HS-27A (cell line): ENCODE results near the gene FUT8.
"Not testable (repeated sequence)": the region's sequence is repeated elsewhere in the genome, so short reads cannot be mapped to it uniquely, and the experiment has no call there.

Experiments
- DNase-seq: peaks from one replicate; pipeline ENCODE4 v3.0.0-alpha.2; 2012; ENCODE audit warnings: low read depth, missing footprints

The FUT8 gene

DNA sequence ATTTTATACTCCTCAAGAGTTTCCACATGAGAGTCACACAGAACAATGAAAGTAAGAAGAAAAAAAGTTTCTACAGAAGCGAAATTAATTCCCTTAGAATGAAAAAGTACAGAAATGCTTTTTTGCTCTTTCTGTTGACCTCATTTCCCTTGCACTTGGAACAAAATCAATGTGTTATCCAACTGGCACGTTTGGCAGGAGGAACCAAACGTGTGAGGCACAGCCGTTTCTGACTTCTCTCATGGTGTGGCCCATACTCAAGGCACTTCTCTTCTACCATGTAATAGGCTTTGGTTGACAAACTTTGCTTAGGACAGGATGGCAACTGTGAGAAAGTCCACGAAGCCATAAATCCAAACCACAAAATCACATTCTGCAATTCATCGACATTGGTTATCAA is 297.0 kb downstream of the FUT8 start:
- no peak for DNase-seq

GRCh38 chr14:65716813-65717212 is 304.3 kb downstream of the FUT8 start:
- not testable (repeated sequence) for DNase-seq

DNA sequence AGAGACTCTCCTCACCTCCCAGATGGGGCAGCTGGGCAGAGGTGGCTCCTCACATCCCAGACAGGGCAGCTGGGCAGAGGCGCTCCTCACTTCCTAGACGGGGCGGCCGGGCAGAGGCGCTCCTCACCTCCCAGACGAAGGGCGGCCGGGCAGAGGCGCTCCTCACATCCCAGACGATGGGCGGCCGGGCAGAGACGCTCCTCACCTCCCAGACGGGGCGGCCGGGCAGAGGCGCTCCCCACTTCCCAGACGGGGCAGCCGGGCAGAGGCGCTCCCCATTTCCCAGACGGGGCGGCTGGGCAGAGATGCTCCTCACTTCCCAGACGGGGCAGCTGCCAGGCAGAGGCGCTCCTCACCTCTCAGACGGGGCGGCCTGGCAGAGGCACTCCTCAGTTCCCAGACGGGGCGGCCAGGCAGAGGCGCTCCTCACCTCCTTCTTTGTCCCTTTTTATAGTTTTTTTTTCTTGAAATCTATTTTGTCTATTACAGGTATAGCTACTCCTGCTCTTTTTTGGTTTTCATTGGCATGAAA is 304.9 kb downstream of the FUT8 start:
- not testable (repeated sequence) for DNase-seq

DNA sequence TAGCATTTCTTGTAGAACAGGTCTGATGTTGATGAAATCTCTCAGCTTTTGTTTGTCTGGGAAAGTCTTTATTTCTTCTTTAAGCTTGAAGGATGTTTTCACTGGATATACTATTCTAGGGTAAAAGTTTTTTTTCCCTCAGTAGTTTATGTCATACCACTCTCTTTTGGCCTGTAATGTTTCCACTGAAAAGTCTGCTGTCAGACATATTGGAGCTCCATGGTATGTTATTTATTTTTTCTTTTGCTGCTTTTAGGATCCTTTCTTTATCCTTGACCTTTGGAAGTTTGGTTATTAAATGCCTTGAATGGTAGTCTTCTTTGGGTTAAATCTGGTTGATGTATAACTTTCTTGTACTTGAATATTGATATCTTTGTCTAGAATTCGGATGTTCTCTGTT is 306.1 kb downstream of the FUT8 start:
- DNase-seq, result no peak

DNA sequence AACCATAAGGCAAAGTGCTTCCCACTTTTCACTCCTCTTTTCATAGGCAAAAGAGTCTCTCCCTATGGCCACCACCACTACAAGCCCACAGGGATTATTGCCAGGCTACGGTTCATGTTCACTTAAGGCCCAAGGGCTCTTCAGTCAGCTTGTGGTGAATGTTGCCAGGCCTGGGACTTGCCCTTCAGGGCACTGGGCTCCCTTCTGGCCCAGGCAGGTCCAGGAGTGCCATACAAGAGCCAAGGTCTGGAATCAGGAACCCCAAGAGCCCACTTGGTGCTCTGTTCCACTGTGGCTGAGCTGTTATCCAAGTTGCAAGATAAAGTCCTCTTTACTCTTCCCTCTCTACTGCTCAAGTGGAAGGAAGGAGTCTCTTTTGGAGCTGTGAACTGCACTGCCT is 307.6 kb downstream of the FUT8 start:
- no peak for DNase-seq

GRCh38 chr14:65720743-65721142 is 308.2 kb downstream of the FUT8 start:
- no peak for DNase-seq

DNA sequence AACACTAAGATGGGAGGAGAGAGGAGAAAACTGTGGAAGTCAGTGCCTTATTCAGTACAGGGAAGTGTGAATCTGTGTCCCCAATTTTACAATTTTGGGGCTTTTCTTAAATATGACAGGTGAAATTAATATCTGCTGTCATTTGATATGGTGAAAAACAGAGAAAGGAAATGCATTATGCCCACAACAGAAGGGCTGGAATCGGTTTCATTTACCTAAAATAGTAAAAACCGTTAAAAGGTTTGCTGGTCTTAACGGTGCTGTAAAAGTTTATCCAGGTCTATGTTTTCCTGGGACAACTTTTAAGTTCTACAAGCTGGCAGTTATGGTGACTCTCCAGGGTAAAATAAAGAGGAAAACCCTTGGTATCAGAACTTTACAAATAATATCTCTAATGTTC is 310.8 kb downstream of the FUT8 start:
- DNase-seq, result no peak

- DNase-seq, result no peak
Measured at GRCh38 chr14:65728604-65729003, 316.1 kb downstream of the FUT8 start.

DNA sequence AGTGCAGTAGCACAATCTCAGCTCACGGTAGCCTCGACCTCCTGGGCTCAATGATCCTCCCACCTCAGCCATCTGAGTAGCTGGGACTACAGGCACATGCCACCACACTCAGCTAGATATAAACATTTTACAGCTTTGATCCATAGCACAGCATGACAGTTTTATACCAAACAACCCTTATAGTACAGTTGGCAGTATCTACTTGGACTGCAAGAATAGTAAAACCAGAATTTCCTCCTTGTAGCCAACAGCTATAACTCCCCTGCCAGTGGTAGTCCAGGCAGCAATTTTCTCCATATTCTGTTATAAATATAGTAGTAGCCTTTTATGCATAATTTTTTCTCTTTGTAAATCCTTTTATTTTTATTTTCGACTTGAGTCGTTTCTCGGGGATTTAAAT is 317.0 kb downstream of the FUT8 start:
- no peak for DNase-seq

DNA sequence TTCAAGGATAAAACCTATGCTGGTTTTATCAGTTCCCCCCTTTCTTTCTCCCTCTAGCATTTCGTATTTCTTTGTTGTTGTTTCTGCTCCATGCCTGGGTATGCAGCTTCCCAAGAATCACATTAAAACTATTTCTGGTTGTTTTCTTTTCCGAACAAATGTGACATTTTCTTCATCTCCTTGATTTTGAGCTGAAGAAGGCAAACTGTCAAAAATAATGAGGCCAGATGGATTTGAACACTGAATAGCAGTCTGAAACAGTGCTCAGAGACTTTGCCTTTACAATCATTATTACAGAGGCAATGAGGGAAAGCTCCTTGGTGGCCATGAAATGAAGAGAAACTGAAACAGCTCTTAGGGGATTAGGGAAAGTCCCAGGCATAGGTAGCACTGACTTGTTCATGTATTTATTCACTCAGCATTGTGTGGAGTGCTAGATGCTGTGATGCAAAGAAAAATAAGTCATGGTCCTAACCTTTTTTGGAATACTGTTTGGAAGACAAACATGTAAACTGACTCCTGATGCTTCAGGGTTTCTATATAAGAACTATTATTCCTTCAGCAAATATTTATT is 319.5 kb downstream of the FUT8 start:
- no peak for DNase-seq

DNA sequence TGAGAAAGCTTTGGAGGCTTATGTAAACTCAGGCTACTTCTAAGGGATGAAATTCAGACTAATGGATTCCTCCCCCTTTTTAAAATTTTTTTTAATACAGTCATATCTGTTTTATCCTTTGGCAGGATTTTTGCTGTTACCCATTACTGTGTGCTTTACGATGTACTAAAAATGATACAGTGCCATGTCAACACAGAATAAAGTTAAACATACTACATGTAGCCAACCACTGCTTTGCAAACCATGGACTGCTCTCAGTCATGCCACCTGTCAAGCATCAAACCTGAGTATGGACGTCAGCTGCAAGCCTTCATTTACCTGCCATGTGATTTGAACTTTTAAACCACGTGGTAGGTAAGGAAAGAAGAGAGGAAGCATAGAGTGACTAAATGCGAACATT is 325.8 kb downstream of the FUT8 start:
- DNase-seq, result no peak

DNA sequence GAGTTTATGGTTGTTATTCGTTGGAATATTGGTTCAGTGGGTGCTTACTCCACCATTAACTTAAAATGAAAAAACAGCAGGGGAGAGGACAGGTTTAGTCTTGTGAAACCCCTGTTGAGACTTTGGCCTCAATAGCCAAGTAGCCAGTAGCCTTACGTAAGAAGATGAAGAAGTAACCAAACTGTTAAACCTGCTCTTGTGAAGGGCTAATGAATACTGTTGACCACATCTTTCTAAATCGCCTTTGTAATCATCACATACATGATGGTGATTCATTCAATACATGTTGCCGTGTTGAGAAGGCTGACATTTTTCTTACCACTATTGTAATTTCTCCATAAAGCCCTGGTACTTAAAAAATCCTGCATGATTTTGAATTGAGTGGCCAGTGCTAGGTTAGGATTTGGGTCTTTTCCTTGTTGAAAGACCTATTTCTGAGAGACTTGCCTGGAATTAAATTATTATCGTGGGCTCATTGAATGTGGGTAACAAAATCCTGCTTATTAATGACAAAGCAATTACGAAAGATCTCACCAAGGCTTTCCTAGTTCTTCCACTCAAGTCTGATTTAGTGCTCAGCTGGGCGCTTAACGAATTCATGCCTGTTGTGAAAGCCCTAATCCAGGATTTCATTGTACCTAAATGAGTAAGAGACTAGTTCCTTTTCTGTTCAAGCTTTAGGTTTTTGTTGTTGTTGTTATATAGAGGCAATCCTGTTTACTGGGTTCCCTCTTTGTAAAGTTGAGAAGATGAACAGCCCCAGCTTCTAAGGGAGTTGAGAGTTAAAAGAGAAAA is 333.1 kb downstream of the FUT8 start:
- no peak for DNase-seq

DNA sequence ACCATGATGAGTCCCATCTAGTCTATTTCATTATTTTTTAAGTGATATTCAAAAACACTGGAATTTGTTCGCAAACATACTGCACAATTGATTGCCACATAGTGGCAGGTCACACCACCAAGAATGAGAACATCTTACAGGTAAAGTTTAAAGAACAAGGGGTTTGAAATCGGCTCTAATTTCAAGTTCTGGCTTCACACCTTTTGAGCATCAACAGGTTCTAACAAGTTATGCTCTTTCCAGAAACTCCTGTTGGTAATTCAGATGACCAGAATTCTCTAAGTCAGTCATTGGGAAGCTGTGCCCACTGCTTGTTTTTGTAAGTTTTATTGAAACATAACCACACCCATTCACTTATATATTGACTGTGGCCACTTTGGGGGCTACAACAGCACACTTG is 336.3 kb downstream of the FUT8 start:
- DNase-seq, result no peak

DNA sequence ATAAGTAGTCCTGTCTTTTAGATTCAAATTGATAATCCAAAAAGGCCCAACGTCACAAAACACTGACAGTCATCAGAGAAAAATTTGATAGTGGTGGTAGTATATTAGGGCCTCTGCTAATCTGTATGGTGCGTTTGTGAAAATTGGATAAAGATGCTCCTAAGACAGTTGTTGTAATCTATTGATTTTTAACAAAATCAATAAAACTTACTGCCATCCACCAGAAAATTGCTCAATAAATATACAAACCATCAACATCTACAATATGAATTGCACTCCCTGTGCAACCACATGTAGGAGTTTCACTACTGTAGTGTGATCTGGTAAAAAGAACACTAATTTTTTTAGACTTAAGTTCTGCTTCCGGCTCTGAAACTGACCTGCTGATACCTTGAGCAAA is 336.8 kb downstream of the FUT8 start:
- no peak for DNase-seq

DNA sequence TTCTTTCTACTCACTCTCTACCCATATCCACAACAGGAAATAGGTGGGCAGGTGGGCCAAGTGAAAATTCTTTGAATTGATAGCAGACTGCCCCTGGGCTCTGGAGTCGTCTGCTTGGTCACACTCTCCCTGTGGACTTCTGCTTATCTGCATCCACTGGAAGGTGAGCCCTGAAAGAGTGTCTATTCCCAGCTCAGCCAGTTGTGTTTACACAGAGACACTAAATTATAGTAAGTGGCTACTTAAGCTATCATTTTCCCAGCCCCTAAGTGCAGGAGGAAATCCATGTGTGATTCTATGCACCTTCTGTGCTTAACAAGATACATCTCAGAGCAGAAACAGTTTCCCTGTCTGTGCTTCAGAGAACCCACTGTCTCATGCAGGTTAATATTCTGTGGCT is 338.4 kb downstream of the FUT8 start:
- DNase-seq, result no peak

DNA sequence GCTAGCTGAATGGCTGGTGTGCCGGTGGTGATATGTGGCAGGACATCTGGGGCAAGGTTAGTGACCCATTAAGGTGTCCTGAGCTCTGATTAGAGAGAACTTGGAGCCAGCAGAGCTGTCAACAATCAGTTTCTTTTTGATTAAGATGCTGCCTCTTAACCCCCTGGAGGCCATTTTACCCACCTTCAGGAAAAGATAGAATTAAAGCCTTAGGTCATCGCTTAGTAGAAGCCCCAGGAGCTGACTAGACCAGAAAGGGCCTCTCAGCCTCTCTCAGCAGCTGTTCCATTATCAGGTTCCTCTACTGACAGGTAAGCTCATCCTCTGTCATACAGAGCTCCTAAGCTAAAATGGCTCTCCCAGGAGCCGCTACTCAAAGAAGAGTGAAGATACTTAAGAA is 339.0 kb downstream of the FUT8 start:
- no peak for DNase-seq

- no peak for DNase-seq
Measured at GRCh38 chr14:65753061-65753460, 340.5 kb downstream of the FUT8 start.

DNA sequence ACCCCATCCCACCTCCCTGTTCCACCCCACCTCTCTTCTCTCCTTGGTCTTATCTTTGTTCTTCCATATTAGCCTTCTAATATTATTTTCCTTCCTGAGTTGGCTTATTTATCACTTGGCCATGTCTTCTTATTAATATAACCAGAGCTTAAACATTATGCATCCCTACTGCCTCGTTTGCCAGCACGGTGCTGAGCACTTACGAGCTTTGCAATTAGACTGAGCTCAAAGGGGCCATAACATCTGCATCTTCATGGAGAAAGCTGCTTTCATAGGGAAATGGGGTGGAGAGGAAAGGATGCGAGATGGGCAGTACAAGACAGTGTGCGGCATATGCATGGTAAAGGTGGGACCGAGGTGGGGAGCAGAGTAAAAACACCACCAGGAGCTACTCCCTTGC is 342.8 kb downstream of the FUT8 start:
- DNase-seq, result no peak

GRCh38 chr14:65756880-65757279 is 344.4 kb downstream of the FUT8 start:
- DNase-seq, result no peak

GRCh38 chr14:65769151-65769550 is 356.6 kb downstream of the FUT8 start:
- no peak for DNase-seq

DNA sequence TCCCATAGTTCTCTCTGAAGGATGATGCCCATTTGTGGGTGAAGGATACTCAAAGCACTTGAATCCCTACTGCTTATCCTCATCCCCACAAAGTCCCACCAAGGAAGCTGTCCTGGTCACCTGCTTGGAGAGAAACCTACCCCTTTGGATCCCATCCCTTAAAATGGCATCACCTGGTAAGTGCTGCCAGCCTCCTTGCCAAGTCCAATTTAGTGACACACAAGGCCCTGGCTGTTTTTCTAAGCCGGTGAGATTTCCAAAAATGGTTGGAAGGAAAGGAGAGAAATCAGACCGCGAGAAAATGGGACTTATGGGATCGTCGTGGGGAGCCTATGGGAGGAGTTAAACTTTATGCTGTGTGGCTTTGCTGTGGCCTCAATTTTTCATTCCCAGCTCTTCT is 358.2 kb downstream of the FUT8 start:
- no peak for DNase-seq

DNA sequence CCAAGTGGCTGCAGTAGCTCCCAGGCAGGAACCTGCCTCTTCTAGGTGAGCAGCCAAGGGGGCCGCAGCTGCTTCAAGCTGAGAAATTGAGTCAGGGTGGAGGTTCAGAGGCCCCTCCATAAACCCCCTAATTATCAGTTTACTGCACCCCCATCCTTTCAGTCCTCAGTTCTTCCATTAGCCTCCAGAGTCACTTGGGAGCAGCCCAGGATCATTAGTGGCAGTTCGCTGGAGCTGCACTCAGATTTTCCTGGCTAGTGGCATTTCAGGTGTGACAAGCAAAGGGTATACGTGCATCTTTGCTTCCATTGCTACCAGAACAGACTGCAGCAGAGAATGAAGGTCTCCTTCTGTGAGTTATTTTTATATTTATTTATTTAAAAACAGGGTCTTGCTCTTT is 358.7 kb downstream of the FUT8 start:
- no peak for DNase-seq

GRCh38 chr14:65772466-65772865 is 359.9 kb downstream of the FUT8 start:
- no peak for DNase-seq
